K562 (cell line): ENCODE results near the gene TMEM117. TPM values are rescaled to one million over a fixed set of nuclear protein-coding genes. Genes with fewer than 3 reads are reported as not detected.

Source experiments
- ATAC-seq: fragments of 200-7000 bp; cut with Tn5 transposase; 3 replicates; pipeline ENCODE4 v1.9.1; 2020; ENCODE audit warnings: moderate library complexity
- BruUV-seq: library from RNA; stranded (reverse); fragments of 400-500 nt; replicated peaks from 2 replicates; lab custom pipeline; 2021; lab: Mats Ljungman, UMichigan
- CTCF ChIA-PET: fragments of 300-600 bp; formaldehyde crosslinking; extraction: SDS; loops from one replicate; lab custom pipeline; 2021; ENCODE audit warnings: low intra/inter-chr PET ratio; lab: Yijun Ruan, JAX
- POLR2A ChIA-PET: fragments of 300-600, 350-650 bp; sonication (Branson Sonifier 250); formaldehyde crosslinking; extraction: SDS; loops from one replicate; lab custom pipeline; 2021; ENCODE audit warnings: antibody characterized with exemption, inconsistent platforms; lab: Yijun Ruan, JAX
- DNase-seq, 4 experiments: peaks; one replicate each; pipeline versions ENCODE4 v3.0.0 to v3.0.0-alpha.2; 2011 to 2018; ENCODE audit warnings: low spot score in 3 of 4, mixed read lengths in 3 of 4; ENCODE audit errors: extremely low read depth in 1 of 4
- FAIRE-seq: peaks from 2 replicates; lab custom pipeline; 2011; peaks lifted over from hg19 to GRCh38; lab: Jason Lieb, UNC
- H2AFZ ChIP-seq: 2 replicates; pipeline ENCODE4 v1.6.0; 2011; ENCODE audit warnings: low read depth, low read length, control low read depth, inconsistent platforms
- H3K27ac ChIP-seq: fragments of 200-600 bp; 3 replicates; pipeline ENCODE4 v1.8.0; 2011; ENCODE audit warnings: low read depth, mild to moderate bottlenecking, control low read depth, inconsistent platforms, low read length, moderate library complexity, mixed read lengths; ENCODE audit errors: extremely low read depth
- H3K27me3 ChIP-seq, 2 experiments: fragments of 300-600 bp in 1 of 2; 2 replicates in 1 of 2; 3 replicates in 1 of 2; pipeline versions ENCODE4 v1.6.0 to v1.8.0; 2011; ENCODE audit warnings: inconsistent platforms in 2 of 2, low read length in 2 of 2, mild to moderate bottlenecking in 1 of 2, mixed read lengths in 1 of 2, moderate library complexity in 1 of 2; ENCODE audit not compliant: control insufficient read depth in 2 of 2, insufficient read depth in 2 of 2
- H3K36me3 ChIP-seq: fragments of 300-600 bp; 3 replicates; pipeline ENCODE4 v1.8.0; 2011; ENCODE audit warnings: mild to moderate bottlenecking, low read length, inconsistent platforms; ENCODE audit not compliant: control insufficient read depth, insufficient read depth
- H3K4me1 ChIP-seq, 2 experiments: fragments of 200-600 bp in 1 of 2; replicated peaks in 1 of 2; 2 replicates in 1 of 2; 3 replicates in 1 of 2; pipeline versions ENCODE4 v1.5.1 to v1.8.0; 2011; ENCODE audit warnings: inconsistent platforms in 2 of 2, low read length in 2 of 2, mild to moderate bottlenecking in 1 of 2, mixed read lengths in 1 of 2, moderate library complexity in 1 of 2; ENCODE audit not compliant: control insufficient read depth in 2 of 2, insufficient read depth in 2 of 2
- H3K4me2 ChIP-seq: 2 replicates; pipeline ENCODE4 v1.6.1; 2011; ENCODE audit warnings: low read length, control low read depth, inconsistent platforms, mixed read lengths; ENCODE audit not compliant: insufficient read depth
- H3K4me3 ChIP-seq: fragments of 200-600 bp; sonication (generic), shearing (Covaris generic); 2 replicates; pipeline ENCODE4 v1.5.1; 2016; ENCODE audit warnings: control low read depth, inconsistent platforms
- H3K79me2 ChIP-seq: fragments of 200-600 bp; 3 replicates; pipeline ENCODE4 v1.8.0; 2011; ENCODE audit warnings: low read length, inconsistent platforms; ENCODE audit not compliant: control insufficient read depth, insufficient read depth
- H3K9ac ChIP-seq, 2 experiments: 2 replicates each; pipeline versions ENCODE4 v1.6.0 to v1.6.1; 2011; ENCODE audit warnings: low read depth in 2 of 2, low read length in 2 of 2, control low read depth in 1 of 2, inconsistent platforms in 1 of 2, mild to moderate bottlenecking in 1 of 2, mixed read lengths in 1 of 2; ENCODE audit not compliant: insufficient read depth in 1 of 2
- H3K9me1 ChIP-seq: one replicate; pipeline ENCODE4 v1.6.0; 2011; ENCODE audit warnings: inconsistent platforms, mild to moderate bottlenecking, low read length, moderate library complexity; ENCODE audit not compliant: control insufficient read depth, insufficient read depth
- H3K9me3 ChIP-seq: replicated peaks from 2 replicates; pipeline ENCODE4 v1.5.1; 2011; ENCODE audit warnings: low read depth, low read length, inconsistent platforms; ENCODE audit not compliant: control insufficient read depth, insufficient read depth
- H4K20me1 ChIP-seq: replicated peaks from 2 replicates; pipeline ENCODE4 v1.6.1; 2011; ENCODE audit warnings: low read length, inconsistent platforms, mixed read lengths; ENCODE audit not compliant: control insufficient read depth, insufficient read depth
- BRD4 ChIP-seq: fragments of 200-600 bp; sonication (generic); IDR thresholded peaks from 2 replicates; pipeline ENCODE4 v1.6.1; 2017; ENCODE audit warnings: inconsistent platforms
- E2F8 ChIP-seq: fragments of 450-650 bp; IDR thresholded peaks from 2 replicates; pipeline ENCODE4 v1.7.1; 2018; ENCODE audit warnings: mild to moderate bottlenecking, low read depth; ENCODE audit not compliant: partially characterized antibody
- ETV5 ChIP-seq: sonication (generic); formaldehyde crosslinking; IDR thresholded peaks from 2 replicates; pipeline ENCODE4 v1.4.0; 2020; ENCODE audit warnings: low read depth, mild to moderate bottlenecking, missing genetic modification reagents
- JUN ChIP-seq, 2 experiments: sonication (generic) in 1 of 2; formaldehyde crosslinking in 1 of 2; IDR thresholded peaks; 2 replicates each; pipeline versions ENCODE4 v1.6.1 to v1.8.0; 2012 to 2022; ENCODE audit warnings: borderline replicate concordance in 2 of 2, mild to moderate bottlenecking in 2 of 2, improper control_type of control experiment in 1 of 2, low read depth in 1 of 2, low read length in 1 of 2, missing genetic modification reagents in 1 of 2
- MTA2 ChIP-seq: fragments of 450-650 bp; IDR thresholded peaks from 2 replicates; pipeline ENCODE4 v1.6.1; 2016; ENCODE audit warnings: low read depth
- PATZ1 ChIP-seq: fragments of 250-450 bp; sonication (Bioruptor Pico); IDR thresholded peaks from 2 replicates; pipeline ENCODE4 v1.5.0; 2020; ENCODE audit warnings: mild to moderate bottlenecking, borderline replicate concordance
- RBM17 ChIP-seq: fragments of 200-400 bp; formaldehyde crosslinking; IDR thresholded peaks from 2 replicates; pipeline ENCODE4 v1.6.1; 2017; ENCODE audit warnings: low read depth, mild to moderate bottlenecking, low read length, borderline replicate concordance
- ZBTB11 ChIP-seq, 3 experiments: fragments of 200-800 bp in 1 of 3; fragments of 250-450 bp in 1 of 3; fragments of 450-650 bp in 1 of 3; sonication (Bioruptor Pico) in 1 of 3; sonication (Bioruptor generic) in 1 of 3; formaldehyde crosslinking in 1 of 3; IDR thresholded peaks; 2 replicates each; pipeline versions ENCODE4 v1.6.1 to v1.8.0; 2016 to 2022; ENCODE audit warnings: mild to moderate bottlenecking in 2 of 3, missing genetic modification characterization in 2 of 3, missing compliant biosample characterization in 1 of 3, moderate library complexity in 1 of 3
- ZC3H8 ChIP-seq: fragments of 450-650 bp; IDR thresholded peaks from 2 replicates; pipeline ENCODE4 v1.6.1; 2017
- ZFPM2 ChIP-seq: fragments of 250-450 bp; sonication (Bioruptor Pico); IDR thresholded peaks from 2 replicates; pipeline ENCODE4 v1.5.1; 2022; ENCODE audit warnings: mild to moderate bottlenecking
- WGBS: fragments of 100-300 bp; shearing (Covaris generic); methylation state at CpG from one replicate; pipeline ENCODE4 v1.1.6; 2016; ENCODE audit warnings: low coverage, mixed read lengths; ENCODE audit not compliant: insufficient coverage; ENCODE audit errors: missing lambda C conversion rate; 5-methylcytosine and 5-hydroxymethylcytosine counted together
- in situ Hi-C: fragments of 300-500 bp; cut with MboI; formaldehyde crosslinking; loops from 4 replicates; pipeline ENCODE4 v1.15.0; 2018; ENCODE audit warnings: inconsistent platforms, mixed read lengths
- intact Hi-C: fragments of 100-400 bp; cut with micrococcal nuclease; formaldehyde crosslinking; loops from 2 replicates; pipeline ENCODE4 v1.14.2; 2022
- polyA plus RNA-seq, 8 experiments: library from polyadenylated mRNA; depleted of rRNA in 4 of 8; stranded (reverse) in 5 of 8; unstranded in 3 of 8; fragments of >200 nt; fragmentation: Nextera tagmentation in 2 of 8; fragmentation: Illumina TruSeq in 1 of 8; extraction: Ambion mirVana in 2 of 8; extraction: Trizol in 1 of 8; gene quantifications; 2 replicates each; pipeline versions ENCODE4 v1.2.1 to v1.2.3, GENCODE V29; 2011 to 2014; ENCODE audit warnings: inconsistent platforms in 1 of 8, missing spikeins in 1 of 8
- total RNA-seq, 7 experiments: library from RNA; depleted of rRNA in 6 of 7; stranded (reverse); fragments of >200 nt in 6 of 7; fragmentation: Illumina TruSeq in 2 of 7; extraction: Trizol in 2 of 7; gene quantifications; 2 replicates each; pipeline versions ENCODE4 v1.2.1 to v1.2.3, GENCODE V29; 2011 to 2021; ENCODE audit warnings: low replicate concordance in 1 of 7

The TMEM117 gene
- total and polyA plus RNA-seq, 9 of the 15 experiments (the other 6 are each of a cell fraction or from before 2014, with no cell fraction given), result 0.31 to 2.8 (median 1.0) TPM

- Histone ChIP-seq H3K9me3 (no peaks in the 10 kb centered on the region), H3K9ac (no peak overlapping the region), H3K9me1 (no peaks in the 10 kb centered on the region), H4K20me1 (no peaks in the 10 kb centered on the region), H3K79me2 (no peaks in the 10 kb centered on the region), H3K27me3 (no peaks in the 10 kb centered on the region), H3K36me3 (no peaks in the 10 kb centered on the region), H3K4me2 (no peak overlapping the region), H3K27ac (no peak overlapping the region), H3K4me1 (peaks cover 0 to 4% of the 10 kb centered on the region in 2 experiments; a peak in 1 of 5 replicates), H3K4me3 (no peak overlapping the region), H2AFZ (no peak overlapping the region)
- in situ Hi-C loops, result no loop called here
- 26% methylated on average over 14 of the region's 23 CpGs for WGBS
- POLR2A ChIA-PET, result interaction anchor here (1.3 to 1.4 kb wide), 2 partner anchors 11 to 58 kb away, joined by 3 read pairs; partner anchors contain the start of gene TWF1
- CTCF ChIA-PET, result no interaction called here
- ATAC-seq (no peak), FAIRE-seq (no peak), DNase-seq (no peak)
- intact Hi-C loops, result loop anchor here (10.0 kb wide), 1 partner anchor 1769 kb away; no protein-coding TSS in a partner anchor
- BruUV-seq, result no TSS peak
- TF ChIP-seq RBM17 (no peak), BRD4 (no peak), E2F8 (no peak), MTA2 (no peak), JUN (IDR thresholded peaks at IDR 0.05; ENCODE audit: borderline replicate concordance, low read depth, low read length) (no peak), JUN (CRISPR knock-in tag; IDR thresholded peaks at IDR 0.05; ENCODE audit: borderline replicate concordance) (no peak), ZBTB11 (CRISPR knock-in tag; IDR thresholded peaks at IDR 0.05) (no peak), ZC3H8 (no peak), ZFPM2 (CRISPR knock-in tag) (no peak), PATZ1 (no peak), ETV5 (CRISPR knock-in tag) (no peak)
Measured at GRCh38 chr12:43863770-43864366, 28.0 kb downstream of the TMEM117 start.
